Measurements from ENCODE around the gene IFITM10.
"Not testable (repeated sequence)": the region's sequence is repeated elsewhere in the genome, so short reads cannot be mapped to it uniquely, and the experiment has no call there.

The IFITM10 gene

GRCh38 chr11:1689250-1690166, 60.9 kb downstream of the IFITM10 start:
- DNase-seq, result not testable (repeated sequence)

GRCh38 chr11:1688336-1688947, 62.0 kb downstream of the IFITM10 start:
- not testable (repeated sequence) for DNase-seq

- DNase-seq, result not testable (repeated sequence)
Observed at GRCh38 chr11:1686220-1686619, 64.2 kb downstream of the IFITM10 start.

GRCh38 chr11:1684886-1685874, 65.2 kb downstream of the IFITM10 start:
- DNase-seq, result not testable (repeated sequence)

- DNase-seq, result not testable (repeated sequence)
Observed at GRCh38 chr11:1683904-1684572, 66.4 kb downstream of the IFITM10 start.

GRCh38 chr11:1683216-1683615, 67.2 kb downstream of the IFITM10 start:
- DNase-seq, result not testable (repeated sequence)
